Activated CD8-positive, alpha-beta T cell treated with anti-CD3 and anti-CD28 coated beads for 36 hours (primary cell): ENCODE measurements around the gene RNF207. TPM values are rescaled to one million over a fixed set of nuclear protein-coding genes. Genes with fewer than 3 reads are reported as not detected.

ENCODE experiments used
- ATAC-seq: fragments of 200-7000 bp; cut with Tn5 transposase; one replicate; pipeline ENCODE4 v1.10.0; 2021; ENCODE audit warnings: mild to moderate bottlenecking, moderate library complexity
- CTCF ChIA-PET: fragments of 350-600 bp; sonication (Branson Sonifier 250); formaldehyde crosslinking; loops from one replicate; lab custom pipeline; 2021; ENCODE audit warnings: antibody characterized with exemption; lab: Charles Lee
- POLR2A ChIA-PET: fragments of 350-600 bp; sonication (Branson Sonifier 250); formaldehyde crosslinking; loops from one replicate; lab custom pipeline; 2021; ENCODE audit warnings: antibody characterized with exemption; lab: Charles Lee
- DNase-seq: peaks from one replicate; pipeline ENCODE4 v3.0.0-alpha.2; 2020
- H3K27ac Mint-ChIP-seq: one replicate; pipeline ENCODE4 v1.8.0; 2021; ENCODE audit warnings: mild to moderate bottlenecking, mixed read lengths
- H3K27me3 Mint-ChIP-seq: one replicate; pipeline ENCODE4 v1.8.0; 2021; ENCODE audit warnings: mixed read lengths
- H3K36me3 Mint-ChIP-seq: one replicate; pipeline ENCODE4 v1.8.0; 2021; ENCODE audit warnings: low read depth, mixed read lengths
- H3K4me1 Mint-ChIP-seq: one replicate; pipeline ENCODE4 v1.8.0; 2021; ENCODE audit warnings: low read depth, mixed read lengths
- H3K4me3 Mint-ChIP-seq: one replicate; pipeline ENCODE4 v1.8.0; 2021; ENCODE audit warnings: mild to moderate bottlenecking, moderate library complexity, mixed read lengths
- H3K9me3 Mint-ChIP-seq: one replicate; pipeline ENCODE4 v1.8.0; 2021; ENCODE audit warnings: mixed read lengths
- CTCF ChIP-seq: fragments of 200-600 bp; IDR thresholded peaks from one replicate; pipeline ENCODE4 v1.8.0; 2022; ENCODE audit warnings: antibody characterized with exemption, mild to moderate bottlenecking
- intact Hi-C: fragments of 100-400 bp; cut with micrococcal nuclease; formaldehyde crosslinking; loops from one replicate; pipeline ENCODE4 v1.10.0; 2022
- total RNA-seq, 2 experiments: library from RNA; stranded (reverse); gene quantifications; one replicate each; pipeline ENCODE4 v1.2.3, GENCODE V29; 2021

Gene RNF207
- total RNA-seq, 2 experiments from 2014 or later: 4.9 to 9.9 TPM

GRCh38 chr1:6248932-6249738 lies 43.2 kb downstream of the RNF207 start:
- ChIA-PET CTCF (interaction anchor here (0.8 to 4.5 kb wide), 9 partner anchors 9 to 190 kb away, joined by 3 to 83 read pairs (median 4); partner anchors contain the start of gene ICMT), POLR2A (interaction anchor here (0.9 to 1.4 kb wide), 3 partner anchors 9 to 16 kb away, joined by 3 to 5 read pairs (median 3); no protein-coding TSS in a partner anchor)
- Mint-ChIP-seq H3K27me3 (peaks cover 44% of the 10 kb centered on the region), H3K4me1 (peaks cover 9% of the 10 kb centered on the region), H3K4me3 (no peak overlapping the region), H3K36me3 (no peaks in the 10 kb centered on the region), H3K9me3 (no peaks in the 10 kb centered on the region), H3K27ac (no peak overlapping the region)
- intact Hi-C loops: loop anchor here (2.0 to 5.0 kb wide), 3 partner anchors 42 to 156 kb away; partner anchors contain the start of gene RNF207
- ATAC-seq (no peak), DNase-seq (no peak)
- TF ChIP-seq CTCF: no peak

- H3K4me3 Mint-ChIP-seq: no peak overlapping the region
- intact Hi-C loops: loop anchor here (2.0 to 5.0 kb wide), 3 partner anchors 43 to 155 kb away; partner anchors contain the start of gene RNF207
- ATAC-seq (no peak), DNase-seq (no peak)
- H3K27me3 Mint-ChIP-seq: peaks cover 39% of the 10 kb centered on the region
- no peak for TF ChIP-seq CTCF
- no peak overlapping the region for H3K27ac Mint-ChIP-seq
- POLR2A ChIA-PET: interaction anchor here (0.9 to 1.4 kb wide), 2 partner anchors 9 to 10 kb away, joined by 3 to 5 read pairs; no protein-coding TSS in a partner anchor
- no peaks in the 10 kb centered on the region for H3K36me3 Mint-ChIP-seq
- H3K4me1 Mint-ChIP-seq: peaks cover 9% of the 10 kb centered on the region
- no peaks in the 10 kb centered on the region for H3K9me3 Mint-ChIP-seq
- CTCF ChIA-PET: interaction anchor here (1.0 to 1.1 kb wide), 2 partner anchors 13 to 96 kb away, joined by 3 read pairs; no protein-coding TSS in a partner anchor
Observed at GRCh38 chr1:6249739-6250689, 44.1 kb downstream of the RNF207 start.

GRCh38 chr1:6251233-6251632 lies 45.3 kb downstream of the RNF207 start:
- no peak overlapping the region for H3K4me3 Mint-ChIP-seq
- CTCF ChIA-PET: interaction anchor here (0.9 kb wide), 1 partner anchor 154 kb away, joined by 3 read pairs; no protein-coding TSS in a partner anchor
- H3K9me3 Mint-ChIP-seq: no peaks in the 10 kb centered on the region
- TF ChIP-seq CTCF: no peak
- ATAC-seq: no peak
- no peak for DNase-seq
- H3K27ac Mint-ChIP-seq: no peak overlapping the region
- peaks cover 37% of the 10 kb centered on the region for H3K27me3 Mint-ChIP-seq
- intact Hi-C loops: no loop called here
- peaks cover 7% of the 10 kb centered on the region for H3K4me1 Mint-ChIP-seq
- POLR2A ChIA-PET: no interaction called here
- H3K36me3 Mint-ChIP-seq: no peaks in the 10 kb centered on the region

GRCh38 chr1:6251681-6252373 lies 45.9 kb downstream of the RNF207 start:
- no peak for ATAC-seq

More at GRCh38 chr1:6251681-6252373, 45.9 kb downstream of the RNF207 start:
- intact Hi-C loops: no loop called here
- ChIA-PET CTCF (interaction anchor here (0.9 kb wide), 1 partner anchor 153 kb away, joined by 3 read pairs; no protein-coding TSS in a partner anchor), POLR2A (interaction anchor here (1.3 kb wide), 1 partner anchor 17 kb away, joined by 3 read pairs; no protein-coding TSS in a partner anchor)
- Mint-ChIP-seq H3K9me3 (no peaks in the 10 kb centered on the region), H3K27ac (no peak overlapping the region), H3K4me3 (no peak overlapping the region), H3K36me3 (no peaks in the 10 kb centered on the region), H3K27me3 (peaks cover 31% of the 10 kb centered on the region), H3K4me1 (peaks cover 2% of the 10 kb centered on the region)
- no peak for TF ChIP-seq CTCF
- no peak for DNase-seq
